RWPE1 (cell line): ENCODE results near the gene LGALS7.
A peak's percentile ranks its signal among the peaks of the same experiment; 100 is the strongest.

Source experiments
- CTCF ChIA-PET: fragments of 350-600 bp; sonication (Branson Sonifier 250); formaldehyde crosslinking; extraction: SDS; loops from one replicate; lab custom pipeline; 2021; lab: Yijun Ruan, JAX
- POLR2A ChIA-PET: fragments of 400-600 bp; formaldehyde crosslinking; extraction: SDS; loops from one replicate; lab custom pipeline; 2020; ENCODE audit warnings: antibody characterized with exemption; ENCODE audit not compliant: low non-redundant PET; lab: Yijun Ruan, JAX
- DNase-seq: peaks from one replicate; pipeline ENCODE4 v3.0.0; 2012; ENCODE audit warnings: low spot score
- H3K27ac ChIP-seq: fragments of 450-650 bp; 2 replicates; pipeline ENCODE4 v1.5.1; 2017
- CTCF ChIP-seq: fragments of 450-650 bp; conservative IDR thresholded peaks from 2 replicates; pipeline ENCODE4 v1.5.1; 2017; ENCODE audit warnings: low read depth, mild to moderate bottlenecking

The LGALS7 gene

GRCh38 chr19:38729653-38730469 lies 43.5 kb downstream of the LGALS7 start:
- DNase-seq, result no peak
- POLR2A ChIA-PET, result interaction anchor here (0.6 kb wide), 1 partner anchor 216 kb away, joined by 4 read pairs; no protein-coding TSS in a partner anchor
- H3K27ac ChIP-seq, result peak overlapping the region; percentile 84

GRCh38 chr19:38728752-38729541 lies 44.4 kb downstream of the LGALS7 start:
- POLR2A ChIA-PET, result no interaction called here
- TF ChIP-seq CTCF, result no peak

More at GRCh38 chr19:38729653-38730469, 43.5 kb downstream of the LGALS7 start:
- peak; percentile 85 for TF ChIP-seq CTCF
- CTCF ChIA-PET, result interaction anchor here (0.5 kb wide), 1 partner anchor 210 kb away, joined by 3 read pairs; no protein-coding TSS in a partner anchor

GRCh38 chr19:38727868-38728660 lies 45.3 kb downstream of the LGALS7 start:
- POLR2A ChIA-PET, result no interaction called here
- DNase-seq, result no peak
- H3K27ac ChIP-seq, result peak overlapping the region; percentile 84
- TF ChIP-seq CTCF, result no peak
- CTCF ChIA-PET, result interaction anchor here (0.6 kb wide), 1 partner anchor 159 kb away, joined by 3 read pairs; no protein-coding TSS in a partner anchor

More at GRCh38 chr19:38728752-38729541, 44.4 kb downstream of the LGALS7 start:
- DNase-seq, result no peak
- peak overlapping the region; percentile 84 for H3K27ac ChIP-seq
- CTCF ChIA-PET, result no interaction called here

GRCh38 chr19:38727306-38727867 lies 45.9 kb downstream of the LGALS7 start:
- POLR2A ChIA-PET, result no interaction called here
- H3K27ac ChIP-seq, result peak overlapping the region; percentile 84
- TF ChIP-seq CTCF, result no peak
- CTCF ChIA-PET, result interaction anchor here (0.5 kb wide), 1 partner anchor 88 kb away, joined by 3 read pairs; no protein-coding TSS in a partner anchor
- no peak for DNase-seq

GRCh38 chr19:38726761-38727301 lies 46.5 kb downstream of the LGALS7 start:
- no peak for TF ChIP-seq CTCF
- no peak for DNase-seq
- POLR2A ChIA-PET, result no interaction called here
- CTCF ChIA-PET, result interaction anchor here (0.5 kb wide), 1 partner anchor 87 kb away, joined by 3 read pairs; no protein-coding TSS in a partner anchor
- H3K27ac ChIP-seq, result peak overlapping the region; percentile 84
